ENCODE results near the gene ZNF735. TPM values are rescaled to one million over a fixed set of nuclear protein-coding genes. Genes with fewer than 3 reads are reported as not detected.

The ZNF735 gene
- total and polyA plus RNA-seq, 2 donors from 2014 or later, result not detected

DNA sequence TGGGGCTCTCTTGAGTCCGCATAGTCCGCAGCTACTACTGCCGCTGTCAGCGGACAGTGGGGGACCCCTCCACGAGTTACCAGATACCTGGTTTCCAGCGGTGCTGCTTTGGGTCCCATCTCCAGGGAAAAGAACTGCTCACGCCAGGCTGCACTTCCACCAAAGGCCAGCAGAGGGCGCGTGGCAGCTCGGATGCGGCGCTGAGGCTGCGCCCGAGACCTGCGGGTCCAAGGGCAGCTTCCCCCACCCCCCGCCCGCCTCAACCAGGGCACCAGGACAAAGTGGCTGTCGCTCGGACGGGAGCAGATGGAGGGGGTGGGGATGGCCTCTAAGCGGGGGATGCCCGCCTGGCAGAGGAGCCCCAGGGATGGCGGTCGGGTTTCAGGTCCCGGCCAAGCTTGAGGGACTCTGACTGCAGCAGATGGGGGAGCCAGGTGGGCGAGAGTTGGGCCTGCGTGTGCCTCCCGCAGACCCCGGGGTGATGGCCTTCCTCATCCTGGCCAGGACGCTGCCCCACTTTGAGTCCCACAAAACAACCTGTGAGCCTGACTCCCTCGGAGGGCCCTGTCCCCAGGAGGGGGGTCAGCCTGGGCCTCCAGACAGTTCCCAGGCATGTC is 23.8 kb upstream of the ZNF735 start:
- Histone ChIP-seq H3K4me1 (ENCODE audit: control insufficient read depth in 2 of 3, insufficient read depth in 2 of 3, low read depth in 1 of 3, low read length in 3 of 3) (no peaks in the 10 kb centered on the region), H3K27me3 (ENCODE audit: control insufficient read depth, insufficient read depth, low read length) (no peaks in the 10 kb centered on the region), H3K9ac (ENCODE audit: low read length in 3 of 3) (no peak overlapping the region), H3K4me3 (ENCODE audit: low read length in 3 of 3) (no peak overlapping the region), H3K9me3 (ENCODE audit: control insufficient read depth in 2 of 3, insufficient read depth in 1 of 3, low read length in 3 of 3) (peaks cover 0 to 2% (median 0%) of the 10 kb centered on the region in 3 donors), H3K36me3 (ENCODE audit: control insufficient read depth in 2 of 3, insufficient read depth in 3 of 3, low read length in 3 of 3) (no peaks in the 10 kb centered on the region), H3K27ac (ENCODE audit: low read depth in 2 of 2, low read length in 2 of 2) (no peak overlapping the region)
- intact Hi-C loops (cut with DNase I), result loop anchor here (5.0 kb wide), 1 partner anchor 434 kb away; no protein-coding TSS in a partner anchor
- FAIRE-seq (no peak), DNase-seq (peak in 1 of 5 donors; percentile 0)
- TF ChIP-seq, protein P1, sequence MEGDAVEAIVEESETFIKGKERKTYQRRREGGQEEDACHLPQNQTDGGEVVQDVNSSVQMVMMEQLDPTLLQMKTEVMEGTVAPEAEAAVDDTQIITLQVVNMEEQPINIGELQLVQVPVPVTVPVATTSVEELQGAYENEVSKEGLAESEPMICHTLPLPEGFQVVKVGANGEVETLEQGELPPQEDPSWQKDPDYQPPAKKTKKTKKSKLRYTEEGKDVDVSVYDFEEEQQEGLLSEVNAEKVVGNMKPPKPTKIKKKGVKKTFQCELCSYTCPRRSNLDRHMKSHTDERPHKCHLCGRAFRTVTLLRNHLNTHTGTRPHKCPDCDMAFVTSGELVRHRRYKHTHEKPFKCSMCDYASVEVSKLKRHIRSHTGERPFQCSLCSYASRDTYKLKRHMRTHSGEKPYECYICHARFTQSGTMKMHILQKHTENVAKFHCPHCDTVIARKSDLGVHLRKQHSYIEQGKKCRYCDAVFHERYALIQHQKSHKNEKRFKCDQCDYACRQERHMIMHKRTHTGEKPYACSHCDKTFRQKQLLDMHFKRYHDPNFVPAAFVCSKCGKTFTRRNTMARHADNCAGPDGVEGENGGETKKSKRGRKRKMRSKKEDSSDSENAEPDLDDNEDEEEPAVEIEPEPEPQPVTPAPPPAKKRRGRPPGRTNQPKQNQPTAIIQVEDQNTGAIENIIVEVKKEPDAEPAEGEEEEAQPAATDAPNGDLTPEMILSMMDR (IDR thresholded peaks at IDR 0.05; ENCODE audit: borderline replicate concordance, extremely low read depth, insufficient read depth), result peak; percentile 78

DNA sequence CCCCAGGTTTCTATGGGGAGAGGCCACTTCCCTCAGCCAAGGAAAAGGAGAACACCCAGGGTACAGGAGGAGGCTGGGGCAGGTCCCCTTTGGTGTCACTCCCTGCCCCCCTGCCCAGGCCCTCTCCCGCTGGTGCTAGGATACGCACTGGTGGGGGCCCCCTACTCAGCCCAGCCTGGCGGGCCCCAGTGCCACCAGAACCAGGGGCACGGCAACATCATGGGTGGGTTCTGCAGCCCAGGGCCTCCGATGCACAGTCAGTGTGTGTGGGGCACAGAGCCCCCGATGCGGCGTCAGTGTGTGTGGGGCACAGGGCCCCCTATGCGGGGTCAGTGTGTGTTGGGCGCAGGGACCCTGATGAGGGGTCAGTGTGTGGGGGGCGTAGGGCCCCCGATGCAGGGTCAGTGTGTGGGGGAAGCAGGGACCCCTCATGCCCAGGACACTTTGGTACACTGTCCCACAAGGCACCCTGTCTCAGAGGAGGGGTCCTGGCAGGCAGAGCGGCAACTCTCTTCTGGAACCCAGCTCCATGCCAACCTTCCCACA is 23.1 kb upstream of the ZNF735 start:
- DNase-seq, result no peak
- no peaks in the 10 kb centered on the region for H3K27me3 ChIP-seq (ENCODE audit: control insufficient read depth, insufficient read depth, low read length)
- no peak overlapping the region for H3K27ac ChIP-seq (ENCODE audit: low read depth in 2 of 2, low read length in 2 of 2)
- no peak for FAIRE-seq
- H3K4me3 ChIP-seq (ENCODE audit: low read length in 3 of 3), result no peak overlapping the region
- TF ChIP-seq, protein P1 (IDR thresholded peaks at IDR 0.05; ENCODE audit: borderline replicate concordance, extremely low read depth, insufficient read depth), result no peak
- intact Hi-C loops (cut with DNase I), result loop anchor here (5.0 kb wide), 1 partner anchor 433 kb away; no protein-coding TSS in a partner anchor
- peaks cover 0 to 2% (median 0%) of the 10 kb centered on the region in 3 donors for H3K9me3 ChIP-seq (ENCODE audit: control insufficient read depth in 2 of 3, insufficient read depth in 1 of 3, low read length in 3 of 3)
- H3K9ac ChIP-seq (ENCODE audit: low read length in 3 of 3), result no peak overlapping the region
- H3K36me3 ChIP-seq (ENCODE audit: control insufficient read depth in 2 of 3, insufficient read depth in 3 of 3, low read length in 3 of 3), result no peaks in the 10 kb centered on the region
- H3K4me1 ChIP-seq (ENCODE audit: control insufficient read depth in 2 of 3, insufficient read depth in 2 of 3, low read depth in 1 of 3, low read length in 3 of 3), result no peaks in the 10 kb centered on the region

DNA sequence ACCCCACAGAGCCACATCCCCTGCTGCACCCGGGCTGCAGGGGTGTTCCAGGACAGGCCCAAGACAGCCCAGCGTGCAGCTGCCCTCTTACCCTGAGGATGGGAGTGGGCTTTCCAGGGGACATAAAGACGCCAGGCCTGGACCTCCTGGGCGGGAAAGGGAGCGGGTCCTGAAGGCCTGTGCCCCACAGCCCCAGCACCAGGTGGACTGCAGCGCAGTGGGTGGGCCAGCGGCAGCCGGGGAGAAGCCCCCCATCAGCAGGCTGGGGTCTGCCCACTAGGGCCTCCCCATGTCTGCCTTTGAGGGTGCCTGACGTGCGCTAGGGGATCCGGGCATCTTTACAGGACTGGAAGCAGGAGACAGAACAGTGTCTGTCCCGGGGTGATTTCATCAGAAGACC is 22.6 kb upstream of the ZNF735 start:
- H3K9me3 ChIP-seq (ENCODE audit: control insufficient read depth in 2 of 3, insufficient read depth in 1 of 3, low read length in 3 of 3), result peaks cover 0 to 2% (median 0%) of the 10 kb centered on the region in 3 donors
- intact Hi-C loops (cut with DNase I), result loop anchor here (5.0 kb wide), 1 partner anchor 433 kb away; no protein-coding TSS in a partner anchor
- H3K4me1 ChIP-seq (ENCODE audit: control insufficient read depth in 2 of 3, insufficient read depth in 2 of 3, low read depth in 1 of 3, low read length in 3 of 3), result no peaks in the 10 kb centered on the region
- no peak overlapping the region for H3K9ac ChIP-seq (ENCODE audit: low read length in 3 of 3)
- no peak overlapping the region for H3K27ac ChIP-seq (ENCODE audit: low read depth in 2 of 2, low read length in 2 of 2)
- DNase-seq (no peak), FAIRE-seq (no peak)
- H3K36me3 ChIP-seq (ENCODE audit: control insufficient read depth in 2 of 3, insufficient read depth in 3 of 3, low read length in 3 of 3), result no peaks in the 10 kb centered on the region
- no peaks in the 10 kb centered on the region for H3K27me3 ChIP-seq (ENCODE audit: control insufficient read depth, insufficient read depth, low read length)
- TF ChIP-seq, protein P1 (IDR thresholded peaks at IDR 0.05; ENCODE audit: borderline replicate concordance, extremely low read depth, insufficient read depth), result no peak
- no peak overlapping the region for H3K4me3 ChIP-seq (ENCODE audit: low read length in 3 of 3)

Data from kidney (tissue), 14 donors.